Fibroblast of skin of abdomen (primary cell): ENCODE measurements around the gene FAM118A.
"Not testable (repeated sequence)": the region's sequence is repeated elsewhere in the genome, so short reads cannot be mapped to it uniquely, and the experiment has no call there.

ENCODE experiments used
- DNase-seq: peaks from one replicate; pipeline ENCODE4 v3.0.0-alpha.2; 2013

The FAM118A gene

DNA sequence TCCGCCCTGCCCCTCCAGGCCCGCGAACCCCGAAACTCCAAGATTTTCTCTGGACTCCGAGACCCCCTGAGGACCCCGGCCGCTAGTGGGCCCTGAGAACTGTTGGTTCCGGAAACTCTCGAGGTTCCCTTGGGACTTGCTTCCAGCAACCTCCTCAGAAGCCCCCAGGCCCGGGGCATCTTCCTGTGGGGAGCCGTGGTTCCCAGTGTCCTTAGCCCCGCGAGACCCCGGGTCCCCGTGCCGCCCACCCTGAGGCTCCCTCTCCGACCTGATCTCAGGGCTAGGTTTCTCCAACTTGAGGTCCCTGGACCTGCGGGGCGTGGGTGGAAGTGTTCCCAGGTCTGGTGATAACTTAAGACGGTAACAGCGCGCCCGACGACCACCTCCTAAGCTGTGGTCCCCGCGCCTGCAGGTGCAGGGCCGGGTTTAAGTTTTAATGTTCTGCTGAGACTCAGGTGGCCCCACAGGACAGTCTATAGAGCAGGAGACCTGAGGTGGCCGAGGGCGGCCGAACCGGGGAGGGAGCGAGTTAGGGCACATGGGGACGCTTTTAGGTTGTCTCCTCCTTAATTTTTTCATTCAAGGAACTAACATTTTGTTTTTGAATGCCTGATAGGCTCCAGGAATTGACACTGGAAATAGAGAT lies 720 bp downstream of the FAM118A start:
- no peak for DNase-seq

- DNase-seq: no peak
These were observed 1.3 kb downstream of the FAM118A start for GRCh38 chr22:45310977-45311531.

GRCh38 chr22:45312415-45312814 lies 2.7 kb downstream of the FAM118A start:
- no peak for DNase-seq

DNA sequence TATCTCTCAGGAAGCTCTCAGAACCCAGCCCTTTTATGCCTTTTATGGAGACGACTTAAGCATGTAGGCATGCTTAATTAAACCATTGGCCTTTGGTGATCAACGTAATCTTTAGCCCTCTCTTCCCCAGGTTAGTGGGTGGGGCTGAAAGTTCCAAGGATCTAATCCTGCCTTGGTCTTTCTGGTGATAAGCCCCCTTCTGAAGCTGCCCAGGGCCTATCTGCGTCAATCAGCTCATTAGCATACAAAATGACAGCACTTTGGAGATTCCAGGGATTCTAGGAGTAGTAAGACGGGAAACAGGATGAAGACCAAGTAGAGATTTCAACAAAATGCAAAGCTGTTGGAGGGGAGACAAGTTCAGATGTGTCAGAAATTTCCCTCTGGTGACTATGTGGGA lies 3.1 kb downstream of the FAM118A start:
- DNase-seq: no peak

- DNase-seq: no peak
These were observed 4.5 kb downstream of the FAM118A start for GRCh38 chr22:45314054-45314721.

- DNase-seq: no peak
These were observed 5.1 kb downstream of the FAM118A start for GRCh38 chr22:45314786-45315185.

DNA sequence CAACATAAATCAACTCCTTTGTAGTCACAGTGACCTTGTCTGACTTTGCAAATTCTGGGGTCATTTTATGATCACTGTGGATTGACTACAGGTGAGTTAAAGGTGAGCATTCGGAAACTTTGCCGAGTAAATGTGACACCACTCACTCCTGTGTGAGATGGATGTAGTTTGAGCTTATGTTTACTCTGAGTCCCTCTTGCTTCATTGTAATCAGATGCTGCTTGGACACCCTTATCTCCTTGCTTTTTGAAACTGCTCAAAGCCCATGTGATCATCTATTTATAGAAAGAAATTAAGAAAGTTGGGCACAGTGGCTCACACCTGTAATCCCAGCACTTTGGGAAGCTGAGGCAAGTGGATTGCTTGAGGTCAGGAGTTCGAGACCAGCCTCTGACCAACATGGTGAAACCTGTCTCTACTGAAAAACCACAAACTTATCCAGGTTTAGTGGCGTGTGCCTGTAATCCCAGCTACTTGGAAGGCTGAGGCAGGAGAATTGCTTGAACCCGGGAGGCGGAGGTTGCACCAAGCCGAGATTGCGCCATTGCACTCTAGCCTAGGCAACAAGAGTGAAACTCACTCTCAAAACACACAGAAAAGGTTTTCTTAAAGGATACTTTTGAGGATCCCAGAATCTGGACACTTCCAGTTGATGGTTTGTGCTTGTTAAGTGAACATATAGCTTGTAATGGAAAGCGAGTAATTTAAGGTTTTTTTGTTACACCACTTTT lies 7.2 kb downstream of the FAM118A start:
- no peak for DNase-seq

DNA sequence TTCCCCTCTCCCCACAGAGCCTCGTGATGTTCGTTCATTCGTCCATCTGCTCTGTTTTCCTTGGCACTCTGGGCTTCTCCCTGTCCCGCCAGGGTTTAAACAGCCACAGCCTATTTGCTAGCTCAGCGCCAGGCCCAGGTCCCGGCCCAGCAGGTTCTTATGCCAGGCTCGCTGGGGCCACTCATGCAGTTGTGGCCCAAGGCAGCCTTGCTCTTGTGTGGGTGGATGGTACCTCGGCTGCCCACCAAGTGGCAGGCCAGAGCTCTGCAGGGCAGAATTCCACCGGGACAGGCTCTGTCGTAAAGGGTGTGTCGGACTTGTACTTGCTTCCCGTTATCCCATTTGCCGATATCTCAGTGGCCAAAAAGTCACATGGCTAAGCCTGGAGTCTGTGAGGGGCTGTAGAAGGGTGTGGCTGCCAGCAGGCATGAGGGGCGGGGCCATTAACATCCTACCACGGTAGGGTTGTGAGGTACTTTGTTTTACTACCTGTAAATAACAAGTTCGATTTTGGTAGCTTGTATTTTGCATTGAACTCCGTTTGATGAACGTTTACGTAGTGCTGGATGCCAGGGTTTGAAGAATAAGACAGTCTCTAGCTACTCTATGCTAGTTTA lies 7.9 kb downstream of the FAM118A start:
- no peak for DNase-seq

GRCh38 chr22:45318168-45318557 lies 8.4 kb downstream of the FAM118A start:
- DNase-seq: peak; percentile 94

- DNase-seq: peak; percentile 63
These were observed 9.0 kb downstream of the FAM118A start for GRCh38 chr22:45318558-45319323.

DNA sequence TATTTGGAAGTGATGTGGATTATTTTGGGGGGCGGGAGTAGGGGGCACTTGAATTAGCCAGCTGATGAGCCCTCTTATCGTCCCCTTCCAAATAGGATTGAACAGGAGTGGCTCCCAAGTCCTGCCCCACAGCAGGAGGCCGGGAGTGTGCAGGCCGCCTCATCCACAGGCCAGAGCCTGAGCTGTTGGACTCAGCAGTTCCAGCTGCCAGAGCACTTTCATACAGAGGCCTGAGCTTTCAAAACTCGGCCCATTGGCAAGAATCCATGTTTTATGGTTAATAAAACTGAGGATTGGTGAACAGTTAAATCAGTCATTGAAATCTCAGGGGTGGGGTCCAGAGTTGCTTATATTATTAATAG lies 9.6 kb downstream of the FAM118A start:
- peak; percentile 45 for DNase-seq

DNA sequence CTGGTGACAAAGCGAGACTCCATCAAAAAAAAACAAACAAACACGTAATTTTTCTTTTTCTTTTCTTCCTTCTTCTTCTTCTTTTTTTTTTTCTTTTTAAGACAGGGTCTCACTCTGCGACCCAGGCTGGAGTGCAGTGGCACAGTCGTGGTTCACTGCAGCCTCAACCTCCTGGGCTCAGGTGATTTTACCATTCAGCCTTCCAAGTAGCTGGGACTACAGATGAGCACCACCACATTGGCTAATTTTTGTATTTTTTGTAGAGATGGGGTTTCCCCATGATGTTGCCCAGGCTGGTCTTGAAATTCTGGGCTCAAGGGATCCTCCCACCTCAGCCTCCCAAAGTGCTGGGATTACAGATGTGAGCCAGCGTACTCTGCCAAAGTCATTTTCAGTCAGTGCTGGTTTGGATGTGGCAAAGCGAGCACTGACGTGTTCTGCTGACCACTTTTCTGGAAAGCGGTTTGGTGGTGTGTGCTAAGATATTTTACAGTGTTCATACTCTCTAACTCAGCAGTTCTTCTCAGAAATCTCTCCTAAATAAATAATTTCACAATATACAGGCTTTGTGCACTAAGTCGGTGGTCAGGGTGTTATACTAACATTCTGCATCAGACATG lies 10.7 kb downstream of the FAM118A start:
- DNase-seq: no peak

- no peak for DNase-seq
These were observed 12.1 kb downstream of the FAM118A start for GRCh38 chr22:45321827-45322226.

- no peak for DNase-seq
These were observed 13.3 kb downstream of the FAM118A start for GRCh38 chr22:45322873-45323525.

- no peak for DNase-seq
These were observed 14.0 kb downstream of the FAM118A start for GRCh38 chr22:45323695-45324094.

- DNase-seq: no peak
These were observed 14.6 kb downstream of the FAM118A start for GRCh38 chr22:45324311-45324711.

DNA sequence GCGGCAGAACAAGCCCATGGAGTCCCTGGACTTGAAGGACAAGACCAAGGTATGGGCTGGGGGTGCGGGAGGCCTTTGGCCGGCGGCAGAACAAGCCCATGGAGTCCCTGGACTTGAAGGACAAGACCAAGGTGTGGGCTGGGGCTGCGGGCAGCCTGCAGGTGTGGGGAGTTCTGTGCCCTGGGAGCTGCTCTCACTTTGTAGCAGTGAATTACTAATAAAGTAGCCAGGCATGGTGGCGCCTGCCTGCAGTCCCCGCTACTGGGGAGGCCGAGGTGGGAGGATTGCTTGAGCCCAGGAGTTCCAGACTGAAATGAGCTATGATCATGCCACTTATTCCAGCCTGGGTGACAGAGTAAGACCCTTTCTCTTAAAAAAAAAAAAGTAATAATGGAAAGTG lies 18.5 kb downstream of the FAM118A start:
- not testable (repeated sequence) for DNase-seq

GRCh38 chr22:45328822-45329529 lies 19.2 kb downstream of the FAM118A start:
- no peak for DNase-seq

DNA sequence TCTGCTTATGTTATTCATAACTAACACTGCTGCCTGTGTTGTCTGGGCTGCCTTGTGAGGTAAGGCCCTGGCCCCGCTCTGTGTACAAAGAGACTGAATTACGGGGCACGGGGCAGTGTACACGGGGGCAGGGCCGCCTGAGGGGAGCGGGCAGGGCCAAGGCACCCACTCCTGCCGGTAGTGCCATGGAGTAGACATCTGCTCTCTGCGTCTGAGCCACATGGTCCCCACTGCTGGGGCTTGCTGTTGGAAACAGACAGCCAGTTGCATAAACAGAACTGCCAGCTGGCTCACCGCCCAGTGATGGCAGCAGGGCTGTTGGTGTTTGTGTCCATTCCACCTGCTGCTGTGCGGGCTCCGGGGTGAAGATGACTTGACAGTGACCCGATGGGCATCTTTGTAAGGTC lies 19.8 kb downstream of the FAM118A start:
- DNase-seq: no peak

DNA sequence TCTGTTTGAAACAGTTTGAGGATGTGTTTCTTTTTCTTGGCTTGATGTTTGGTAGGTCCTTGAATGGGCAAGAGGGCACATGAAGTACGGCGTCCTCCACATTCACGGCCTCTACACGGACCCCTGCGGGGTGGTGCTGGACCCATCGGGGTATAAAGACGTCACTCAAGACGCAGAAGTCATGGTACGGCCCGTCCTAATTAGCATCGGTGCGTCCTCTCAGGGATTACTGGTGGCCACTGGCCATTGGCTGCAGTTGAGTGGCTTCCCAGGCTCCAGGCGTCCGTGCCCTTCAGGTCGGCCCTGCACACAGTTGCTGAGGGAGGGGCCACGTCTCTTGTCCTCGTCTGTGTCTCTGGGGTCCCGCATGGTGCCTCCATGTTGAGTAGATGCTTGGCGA lies 20.8 kb downstream of the FAM118A start:
- no peak for DNase-seq

- DNase-seq: no peak
These were observed 21.8 kb downstream of the FAM118A start for GRCh38 chr22:45331486-45331885.
